ENCODE results near the gene POLK.

- TF ChIP-seq POLR2AphosphoS5 (IDR thresholded peaks at IDR 0.05; ENCODE audit: low read depth, low read length) (no peak), POLR2A (IDR thresholded peaks at IDR 0.05; ENCODE audit: low read depth, low read length) (no peak), TAF1 (IDR thresholded peaks at IDR 0.05; ENCODE audit: borderline replicate concordance, low read depth, low read length) (no peak)
These were observed 2.1 kb downstream of the POLK start for GRCh38 chr5:75513841-75514240.

Measured in GM12892 (cell line).